GM18498 (cell line): ENCODE data around the gene SLC36A4.
"Not testable (repeated sequence)": the region's sequence is repeated elsewhere in the genome, so short reads cannot be mapped to it uniquely, and the experiment has no call there.

Experiments used
- ATAC-seq: cut with Tn5 transposase; IDR thresholded peaks from one replicate; pipeline ENCODE4 v1.9.1; 2021; ENCODE audit warnings: mild to moderate bottlenecking, moderate library complexity; ENCODE audit not compliant: unreplicated experiment

Gene SLC36A4

GRCh38 chr11:93194673-93195291 is 3.0 kb downstream of the SLC36A4 start:
- no peak for ATAC-seq

GRCh38 chr11:93193731-93194130 is 4.1 kb downstream of the SLC36A4 start:
- ATAC-seq = no peak

DNA sequence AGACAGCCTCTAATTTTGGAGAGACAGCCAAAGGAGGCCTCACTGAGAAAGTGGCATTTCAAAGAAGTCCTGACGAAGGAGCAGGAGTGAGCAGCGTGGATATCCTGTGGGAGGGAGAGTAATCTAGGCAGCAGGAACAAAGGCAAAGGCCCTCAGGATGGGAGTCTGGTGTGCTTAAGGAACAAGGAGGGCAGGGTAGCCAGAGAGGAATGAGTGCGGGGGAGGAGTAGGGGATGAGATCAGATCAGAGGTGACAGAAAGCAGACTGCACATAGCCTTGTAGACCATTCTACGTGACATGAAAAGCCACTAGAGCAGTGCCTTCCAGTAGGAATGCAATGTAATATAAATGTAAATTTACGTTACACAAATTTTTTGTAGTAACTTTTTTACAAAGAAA is 5.6 kb downstream of the SLC36A4 start:
- no peak for ATAC-seq

GRCh38 chr11:93189462-93189861 is 8.3 kb downstream of the SLC36A4 start:
- no peak for ATAC-seq

DNA sequence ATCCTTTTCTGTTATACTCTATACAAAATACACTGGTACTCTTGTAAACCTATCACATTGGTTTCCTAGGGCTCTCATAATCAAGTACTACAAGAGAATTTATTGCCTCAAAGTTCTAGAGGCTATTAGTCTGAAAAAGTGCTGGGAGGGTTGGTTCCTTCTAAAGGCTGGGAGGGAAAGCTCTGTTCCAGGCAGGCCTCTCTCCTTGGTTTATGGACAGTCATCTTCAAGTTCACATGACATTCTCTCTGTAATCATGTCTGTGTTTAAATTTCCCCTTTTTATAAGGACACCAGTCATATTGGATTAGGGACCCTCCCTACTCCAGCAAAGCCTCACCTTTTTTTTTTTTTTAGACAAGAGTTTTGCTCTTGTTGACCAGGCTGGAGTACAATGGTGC is 9.1 kb downstream of the SLC36A4 start:
- no peak for ATAC-seq

GRCh38 chr11:93187290-93187689 is 10.5 kb downstream of the SLC36A4 start:
- no peak for ATAC-seq

DNA sequence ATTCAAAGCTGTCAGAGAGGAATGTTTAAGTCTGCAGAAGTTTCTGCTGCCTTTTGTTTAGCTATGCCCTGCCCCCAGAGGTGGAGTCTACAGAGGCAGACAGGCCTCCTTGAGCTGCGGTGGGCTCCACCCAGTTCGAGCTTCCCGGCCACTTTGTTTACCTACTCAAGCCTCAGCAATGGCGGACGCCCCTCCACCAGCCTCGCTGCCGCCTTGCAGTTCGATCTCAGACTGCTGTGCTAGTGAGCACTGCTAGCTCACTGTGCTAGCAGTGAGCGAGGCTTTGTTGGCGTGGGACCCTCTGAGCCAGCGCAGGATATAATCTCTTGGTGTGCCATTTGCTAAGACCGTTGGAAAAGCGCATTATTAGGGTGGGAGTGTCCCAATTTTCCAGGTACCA is 19.9 kb downstream of the SLC36A4 start:
- ATAC-seq = not testable (repeated sequence)

- ATAC-seq = no peak
Measured at GRCh38 chr11:93169950-93170561, 27.7 kb downstream of the SLC36A4 start.

- no peak for ATAC-seq
Measured at GRCh38 chr11:93169143-93169542, 28.6 kb downstream of the SLC36A4 start.

- peak; percentile 62 for ATAC-seq
Measured at GRCh38 chr11:93166862-93167261, 30.9 kb downstream of the SLC36A4 start.

- peak; percentile 53 for ATAC-seq
Measured at GRCh38 chr11:93166194-93166593, 31.6 kb downstream of the SLC36A4 start.

- no peak for ATAC-seq
Measured at GRCh38 chr11:93160808-93161207, 37.0 kb downstream of the SLC36A4 start.

GRCh38 chr11:93160156-93160555 is 37.6 kb downstream of the SLC36A4 start:
- no peak for ATAC-seq

DNA sequence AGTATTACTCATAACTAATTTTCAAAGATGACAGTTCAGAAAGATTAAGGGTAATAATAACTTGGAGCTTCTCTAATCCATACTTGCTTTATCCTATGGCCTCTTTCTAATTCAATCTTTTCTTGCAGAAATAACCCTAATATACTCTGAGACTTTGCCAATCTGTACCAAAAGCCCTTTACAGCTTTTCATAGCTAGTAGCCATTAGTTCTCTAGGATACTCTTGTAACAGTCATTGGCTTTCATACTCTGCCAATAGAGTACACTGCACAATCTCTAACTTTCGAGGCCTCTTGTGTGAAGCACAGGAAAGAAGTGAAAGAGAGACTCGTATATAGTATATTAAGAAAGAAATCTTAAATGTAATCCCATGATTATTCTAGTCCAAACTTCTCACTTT is 38.1 kb downstream of the SLC36A4 start:
- ATAC-seq = no peak

DNA sequence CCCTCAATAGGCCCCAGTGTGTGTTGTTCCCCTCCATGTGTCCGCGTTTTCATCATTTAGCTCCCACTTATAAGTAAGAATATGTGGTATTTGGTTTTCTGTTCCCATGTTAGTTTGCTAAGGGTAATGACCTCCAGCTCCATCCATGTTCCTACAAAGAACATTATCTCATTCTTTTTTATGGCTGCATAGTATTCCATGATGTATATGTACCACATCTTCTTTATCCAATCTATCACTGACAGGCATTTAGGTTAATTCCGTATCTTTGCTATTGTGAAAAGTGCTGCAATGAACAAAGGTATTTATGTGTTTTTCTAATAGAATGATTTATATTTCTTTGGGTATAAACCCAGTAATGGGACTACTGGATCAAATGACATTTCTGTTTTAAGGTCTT is 42.1 kb downstream of the SLC36A4 start:
- ATAC-seq = no peak

DNA sequence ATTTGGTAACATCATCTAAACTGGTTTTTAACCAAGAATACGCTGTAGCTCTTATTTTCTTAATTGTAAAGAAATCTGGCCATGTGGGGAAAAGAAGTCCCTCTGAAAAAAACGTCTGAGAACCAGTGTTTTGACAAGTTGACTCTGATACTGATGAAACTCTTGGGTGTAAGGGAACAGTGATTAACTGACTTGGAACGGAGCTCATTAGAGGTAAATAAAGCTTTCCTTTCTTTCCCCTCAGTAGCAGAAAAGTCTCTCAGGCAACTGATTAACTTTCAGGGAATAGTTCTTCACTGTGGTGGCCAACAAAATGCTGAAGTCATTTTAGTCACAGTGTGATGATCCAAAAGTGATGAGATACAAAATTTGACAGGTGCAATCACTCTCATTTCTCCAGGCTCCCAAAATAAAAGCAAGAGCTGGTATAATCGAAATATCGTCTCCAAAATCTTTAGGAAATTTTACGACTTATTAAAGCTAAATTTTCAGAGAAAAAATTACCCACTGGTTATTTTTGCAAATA is 52.3 kb downstream of the SLC36A4 start:
- no peak for ATAC-seq

- ATAC-seq = no peak
Measured at GRCh38 chr11:93143800-93144199, 54.0 kb downstream of the SLC36A4 start.

DNA sequence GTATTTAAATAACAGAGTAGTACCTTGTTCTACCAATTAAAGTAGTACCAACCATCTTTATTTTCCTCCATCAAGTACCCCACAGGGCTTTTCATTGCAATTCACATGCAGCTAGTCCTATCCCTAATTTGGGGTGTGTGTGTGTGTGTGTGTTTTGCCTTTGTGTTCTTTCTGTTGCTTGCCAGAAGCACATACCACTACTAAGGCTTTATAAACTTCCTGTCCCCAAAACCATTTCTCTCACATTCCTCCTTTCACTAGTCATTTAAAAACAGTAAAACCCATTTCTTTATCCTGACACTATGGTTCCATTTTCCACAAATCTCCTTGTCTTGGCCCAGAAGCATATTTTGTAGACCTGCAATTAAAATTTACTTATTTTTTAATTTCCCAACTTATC is 54.6 kb downstream of the SLC36A4 start:
- no peak for ATAC-seq

- ATAC-seq = no peak
Measured at GRCh38 chr11:93133488-93134109, 64.2 kb downstream of the SLC36A4 start.

- no peak for ATAC-seq
Measured at GRCh38 chr11:93132836-93133235, 65.0 kb downstream of the SLC36A4 start.

GRCh38 chr11:93131709-93132108 is 66.1 kb downstream of the SLC36A4 start:
- ATAC-seq = no peak

DNA sequence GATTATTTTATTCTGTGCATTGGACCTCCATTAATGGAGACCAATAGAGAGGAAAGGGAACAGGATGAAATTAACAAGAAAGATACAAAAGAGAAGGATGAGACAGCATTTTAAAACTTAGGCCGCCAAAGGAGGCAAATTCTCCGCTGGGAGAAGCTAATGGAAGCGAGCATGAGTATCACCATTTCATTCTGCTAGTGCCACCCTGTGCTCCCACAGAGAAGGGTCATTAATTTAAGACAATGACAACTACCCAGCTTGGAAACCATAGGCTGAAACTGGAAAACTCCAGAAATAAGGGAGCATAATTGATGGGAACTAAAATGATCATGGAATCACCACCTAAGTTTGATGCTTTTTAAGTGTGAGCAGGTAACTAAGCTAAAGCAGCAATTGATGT is 69.2 kb downstream of the SLC36A4 start:
- ATAC-seq = no peak
